ENCODE measurements around the gene CTBP2.

The CTBP2 gene

DNA sequence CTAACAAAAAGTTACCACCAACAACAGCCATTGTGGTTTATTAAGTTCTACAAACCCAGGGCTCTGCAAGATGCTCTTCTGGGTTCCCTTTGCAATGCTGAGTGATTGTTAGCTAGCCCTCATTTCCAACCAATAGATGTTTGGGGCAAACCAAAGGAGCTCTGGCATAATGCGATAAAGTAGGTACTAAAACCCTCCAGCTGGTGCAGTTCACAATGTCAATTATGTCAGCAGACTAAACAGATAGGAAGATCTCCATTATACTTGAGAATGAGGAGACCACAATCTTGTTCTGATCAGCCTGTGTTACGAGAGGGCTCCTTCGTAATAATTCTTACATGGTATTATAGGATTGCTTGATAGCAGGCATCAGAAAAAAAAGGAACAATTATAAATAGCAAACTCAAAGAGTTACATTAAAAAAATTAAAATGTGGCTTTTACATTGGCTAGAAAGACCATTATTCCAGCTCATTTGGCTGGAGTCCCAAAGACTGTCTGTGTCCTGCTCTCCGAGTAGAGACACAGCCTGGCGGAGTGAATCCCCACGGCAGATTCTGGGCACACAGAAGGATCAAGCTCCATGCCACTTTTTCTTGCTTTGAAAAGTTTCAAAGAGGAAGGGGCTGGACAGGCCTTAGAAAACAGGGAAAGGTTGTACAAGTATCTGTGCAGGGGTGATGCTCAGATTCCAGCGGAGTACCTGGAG, 124.6 kb downstream of the CTBP2 start:
- TF ChIP-seq, protein P1, sequence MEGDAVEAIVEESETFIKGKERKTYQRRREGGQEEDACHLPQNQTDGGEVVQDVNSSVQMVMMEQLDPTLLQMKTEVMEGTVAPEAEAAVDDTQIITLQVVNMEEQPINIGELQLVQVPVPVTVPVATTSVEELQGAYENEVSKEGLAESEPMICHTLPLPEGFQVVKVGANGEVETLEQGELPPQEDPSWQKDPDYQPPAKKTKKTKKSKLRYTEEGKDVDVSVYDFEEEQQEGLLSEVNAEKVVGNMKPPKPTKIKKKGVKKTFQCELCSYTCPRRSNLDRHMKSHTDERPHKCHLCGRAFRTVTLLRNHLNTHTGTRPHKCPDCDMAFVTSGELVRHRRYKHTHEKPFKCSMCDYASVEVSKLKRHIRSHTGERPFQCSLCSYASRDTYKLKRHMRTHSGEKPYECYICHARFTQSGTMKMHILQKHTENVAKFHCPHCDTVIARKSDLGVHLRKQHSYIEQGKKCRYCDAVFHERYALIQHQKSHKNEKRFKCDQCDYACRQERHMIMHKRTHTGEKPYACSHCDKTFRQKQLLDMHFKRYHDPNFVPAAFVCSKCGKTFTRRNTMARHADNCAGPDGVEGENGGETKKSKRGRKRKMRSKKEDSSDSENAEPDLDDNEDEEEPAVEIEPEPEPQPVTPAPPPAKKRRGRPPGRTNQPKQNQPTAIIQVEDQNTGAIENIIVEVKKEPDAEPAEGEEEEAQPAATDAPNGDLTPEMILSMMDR (IDR thresholded peaks at IDR 0.05; ENCODE audit: low read depth, low read length) = no peak
- in situ Hi-C loops (cut with HindIII; ENCODE audit: low sequenced_read_pairs) = no loop called here
- H3K4me3 ChIP-seq (ENCODE audit: low read depth, low read length) = peak overlapping the region; percentile 16
- DNase-seq (ENCODE audit: low read depth, low spot score) = no peak

DNA sequence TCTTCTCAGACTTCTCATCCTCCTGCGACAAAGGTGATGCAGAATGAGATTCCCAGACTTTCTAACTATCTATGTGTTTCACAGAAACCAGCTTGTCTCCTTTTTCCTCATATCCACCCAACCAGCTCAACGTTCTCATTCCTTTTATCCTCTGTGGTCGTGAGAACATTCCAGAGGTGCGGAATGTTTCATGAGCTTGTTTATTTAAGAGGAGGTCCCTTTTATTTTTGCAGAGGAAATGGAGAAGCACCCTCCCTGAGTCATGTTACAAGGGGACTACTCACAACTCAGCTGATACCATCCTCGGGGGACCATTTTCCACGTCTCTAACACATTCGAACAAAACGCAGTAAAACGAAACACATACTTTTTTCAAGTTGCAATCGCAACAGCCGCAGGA, 125.2 kb downstream of the CTBP2 start:
- TF ChIP-seq, protein P1 (IDR thresholded peaks at IDR 0.05; ENCODE audit: low read depth, low read length) = no peak
- in situ Hi-C loops (cut with HindIII; ENCODE audit: low sequenced_read_pairs) = no loop called here
- DNase-seq (ENCODE audit: low read depth, low spot score) = peak; percentile 95
- peak overlapping the region; percentile 16 for H3K4me3 ChIP-seq (ENCODE audit: low read depth, low read length)

DNA sequence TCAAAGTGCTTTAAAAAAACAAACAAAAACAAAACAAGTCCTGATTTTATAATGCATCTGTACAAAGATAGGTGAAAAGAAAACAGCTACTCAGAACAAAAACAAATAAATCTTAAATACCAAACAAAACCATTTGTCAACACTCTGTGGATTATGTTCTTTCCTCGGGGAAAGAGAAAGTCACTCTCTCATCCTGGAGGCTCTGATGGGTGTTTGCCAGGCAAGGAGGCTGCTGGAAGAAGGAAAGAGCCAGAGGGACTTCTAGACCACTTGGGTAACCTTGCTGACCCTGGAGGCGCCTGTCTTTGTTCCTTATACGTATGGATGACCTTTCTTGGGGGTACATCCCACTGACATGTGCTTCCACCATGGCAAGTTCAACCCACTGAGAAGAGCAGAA, 125.7 kb downstream of the CTBP2 start:
- TF ChIP-seq, protein P1 (IDR thresholded peaks at IDR 0.05; ENCODE audit: low read depth, low read length) = no peak
- DNase-seq (ENCODE audit: low read depth, low spot score) = no peak
- in situ Hi-C loops (cut with HindIII; ENCODE audit: low sequenced_read_pairs) = no loop called here
- H3K4me3 ChIP-seq (ENCODE audit: low read depth, low read length) = no peak overlapping the region

DNA sequence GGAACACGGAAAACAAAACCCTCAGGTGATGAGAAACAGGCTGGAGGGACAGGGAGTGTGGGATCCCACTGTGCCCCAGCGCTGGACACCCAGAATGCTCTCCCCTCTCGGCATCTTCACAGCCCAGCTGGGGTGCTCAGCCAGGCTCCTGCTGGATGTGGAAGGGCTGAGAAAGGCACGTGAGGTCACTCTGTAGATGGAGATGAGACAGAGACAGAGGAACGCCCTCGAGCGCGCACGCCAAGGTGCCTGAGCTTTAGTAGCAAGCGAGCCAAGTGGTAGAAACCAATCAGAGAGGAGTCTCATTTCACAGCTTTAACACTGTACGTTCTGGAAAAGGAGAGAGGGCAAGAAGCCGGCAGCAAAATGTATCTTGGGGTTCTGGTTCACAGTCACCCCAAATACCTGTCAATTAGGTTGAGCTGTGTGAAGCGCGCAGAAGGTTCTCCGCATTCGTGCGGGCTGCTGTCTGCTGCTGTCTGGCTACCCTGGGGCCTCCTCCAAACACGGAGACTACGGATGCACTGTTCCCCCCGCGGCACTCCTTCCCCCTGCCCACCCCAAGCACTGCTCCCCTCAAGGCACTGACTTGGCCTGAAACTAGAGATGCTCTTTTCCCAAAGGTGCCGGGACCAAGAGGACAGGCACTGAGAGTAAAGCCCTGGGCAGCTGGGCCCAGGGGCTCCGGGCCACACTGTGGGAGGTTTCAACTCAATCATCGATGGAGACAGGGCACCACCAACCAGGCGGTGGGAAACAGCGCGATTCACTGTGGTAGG, 127.0 kb downstream of the CTBP2 start:
- in situ Hi-C loops (cut with HindIII; ENCODE audit: low sequenced_read_pairs) = no loop called here
- no peak overlapping the region for H3K4me3 ChIP-seq (ENCODE audit: low read depth, low read length)
- DNase-seq (ENCODE audit: low read depth, low spot score) = no peak
- TF ChIP-seq, protein P1 (IDR thresholded peaks at IDR 0.05; ENCODE audit: low read depth, low read length) = no peak

DNA sequence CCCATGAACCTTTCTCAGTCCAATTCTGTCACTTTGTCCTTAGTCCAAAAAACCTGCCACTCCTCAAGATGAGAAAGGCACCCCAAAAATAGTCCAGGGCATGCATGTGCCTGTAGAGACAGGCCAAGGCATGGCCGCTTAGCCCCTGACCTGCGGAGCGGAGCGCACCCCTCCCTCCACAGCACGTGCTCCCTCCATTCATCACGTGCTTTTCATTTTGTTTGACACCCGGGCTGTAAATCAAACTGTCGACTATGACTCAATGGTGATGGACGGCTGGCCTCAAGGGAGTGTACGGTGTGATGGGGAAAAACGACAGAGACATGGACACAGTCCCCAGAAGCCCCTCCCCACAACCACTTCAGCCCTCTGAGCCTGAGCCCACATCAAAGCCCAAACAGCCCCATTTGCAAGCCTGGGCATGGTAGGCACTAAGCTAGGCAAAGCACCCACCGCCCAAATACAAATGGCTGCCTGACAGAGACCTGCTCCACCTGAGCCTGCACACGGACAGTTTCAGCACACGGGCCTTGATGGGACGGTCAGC, 127.8 kb downstream of the CTBP2 start:
- TF ChIP-seq, protein P1 (IDR thresholded peaks at IDR 0.05; ENCODE audit: low read depth, low read length) = no peak
- in situ Hi-C loops (cut with HindIII; ENCODE audit: low sequenced_read_pairs) = no loop called here

DNA sequence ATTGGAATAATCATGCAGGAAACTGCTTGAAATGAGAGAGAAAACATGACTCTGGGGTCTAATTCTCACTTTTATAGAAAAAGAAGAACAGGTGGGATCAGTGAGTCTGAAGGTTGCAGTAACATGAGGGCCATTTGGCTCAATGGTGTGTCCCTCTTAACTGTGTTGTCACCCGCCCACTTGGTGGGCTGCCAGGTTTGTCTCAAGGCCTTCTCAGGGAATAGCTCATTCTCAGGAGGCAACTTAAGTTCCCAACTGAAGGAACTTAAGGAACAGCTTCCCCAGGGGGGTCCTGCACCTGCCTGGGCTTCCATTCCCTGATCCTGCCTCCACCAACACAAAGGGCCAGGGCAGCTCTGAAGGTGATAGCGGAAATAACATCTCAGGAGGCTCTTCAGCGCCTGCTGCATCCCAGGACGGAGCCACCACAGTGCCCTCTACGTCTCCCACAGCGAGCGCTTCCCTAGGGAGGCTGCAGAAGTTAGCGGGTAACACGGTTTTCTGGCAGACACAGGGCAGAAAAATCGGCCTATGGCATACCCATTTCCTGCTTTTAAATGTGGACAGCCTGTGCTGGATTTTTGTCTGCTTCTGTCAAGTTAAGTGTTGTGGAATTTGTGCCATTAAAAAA, 129.7 kb downstream of the CTBP2 start:
- TF ChIP-seq, protein P1 (IDR thresholded peaks at IDR 0.05; ENCODE audit: low read depth, low read length) = no peak
- DNase-seq (ENCODE audit: low read depth, low spot score) = no peak
- no peak overlapping the region for H3K4me3 ChIP-seq (ENCODE audit: low read depth, low read length)
- in situ Hi-C loops (cut with HindIII; ENCODE audit: low sequenced_read_pairs) = no loop called here

More for the DNA sequence above, 127.8 kb downstream of the CTBP2 start:
- no peak for DNase-seq (ENCODE audit: low read depth, low spot score)
- no peak overlapping the region for H3K4me3 ChIP-seq (ENCODE audit: low read depth, low read length)
